ENCODE results near the gene STRN.

GRCh38 chr2:36951027-36951518, 15.3 kb downstream of the STRN start:
- TF ChIP-seq CTCF (IDR thresholded peaks at IDR 0.05) (no peak), POLR2A (IDR thresholded peaks at IDR 0.05) (no peak)
